Lower lobe of right lung (tissue), 2 donors: Measurements from ENCODE around the gene CATSPERB. TPM values are rescaled to one million over a fixed set of nuclear protein-coding genes. Genes with fewer than 3 reads are reported as not detected.

Source experiments
- ATAC-seq, 2 donors: fragments of 200-7000 bp; cut with Tn5 transposase; one replicate each; pipeline ENCODE4 v1.9.1; 2020 to 2022; ENCODE audit warnings: mild to moderate bottlenecking in 2 of 2, moderate library complexity in 2 of 2
- DNase-seq: peaks from one replicate; pipeline ENCODE4 v3.0.0-alpha.2; 2020
- H3K27ac ChIP-seq: fragments of 200-600 bp; one replicate; pipeline ENCODE4 v1.8.0; 2022
- H3K27me3 ChIP-seq: fragments of 200-600 bp; one replicate; pipeline ENCODE4 v1.8.0; 2022; ENCODE audit warnings: low read depth
- H3K36me3 ChIP-seq: fragments of 200-600 bp; one replicate; pipeline ENCODE4 v1.8.0; 2022; ENCODE audit warnings: mild to moderate bottlenecking
- H3K4me1 ChIP-seq: fragments of 200-600 bp; one replicate; pipeline ENCODE4 v1.8.0; 2022
- H3K4me3 ChIP-seq: fragments of 200-600 bp; one replicate; pipeline ENCODE4 v1.8.0; 2022; ENCODE audit warnings: mild to moderate bottlenecking
- H3K9me3 ChIP-seq: fragments of 200-600 bp; one replicate; pipeline ENCODE4 v1.8.0; 2022
- intact Hi-C: fragments of 100-400 bp; cut with DNase I; formaldehyde crosslinking; loops from one replicate; pipeline ENCODE4 v1.11.0; 2022
- total RNA-seq: library from RNA; stranded (reverse); fragmentation: NEBNext Ultra II Directional; extraction: Animal tissue kit (Norgen Biotek cat#: 25700); gene quantifications from one replicate; pipeline ENCODE4 v1.2.1, GENCODE V29; 2021
- TF ChIP-seq, protein P1 (sequence below): fragments of 200-600 bp; IDR thresholded peaks from one replicate; pipeline ENCODE4 v1.8.0; 2022; ENCODE audit warnings: antibody characterized with exemption, mild to moderate bottlenecking
- donor health status: DM: no; HTN: yes; CAD: no; lungs with severe emphysema.

CATSPERB gene
- total RNA-seq, 1 donor from 2014 or later, result 2.8 TPM

DNA sequence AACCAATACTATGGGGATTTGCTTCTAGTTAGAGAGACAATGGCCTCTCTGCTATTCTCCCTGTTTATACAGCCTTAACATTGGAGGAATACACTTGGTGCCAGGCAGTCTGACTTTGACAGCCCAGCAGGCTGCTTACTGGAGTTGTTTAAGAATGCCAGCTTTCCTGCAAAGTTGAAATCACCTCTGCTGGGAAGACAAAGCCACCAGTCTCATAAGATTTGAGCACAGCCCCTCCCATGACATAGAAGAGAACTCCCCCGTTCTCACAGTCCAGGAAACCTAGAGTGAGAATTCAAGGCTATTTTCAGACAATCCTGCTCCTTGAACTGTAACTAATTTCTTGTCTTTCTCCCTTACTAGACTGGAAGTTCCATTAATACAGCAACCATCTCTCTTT is 21.1 kb upstream of the CATSPERB start:
- ATAC-seq, result no peak
- H3K27ac ChIP-seq, result no peak overlapping the region
- H3K27me3 ChIP-seq, result no peaks in the 10 kb centered on the region
- no peaks in the 10 kb centered on the region for H3K9me3 ChIP-seq
- intact Hi-C loops, result no loop called here
- H3K4me3 ChIP-seq, result no peak overlapping the region
- no peaks in the 10 kb centered on the region for H3K36me3 ChIP-seq
- DNase-seq, result no peak
- H3K4me1 ChIP-seq, result peaks cover 19% of the 10 kb centered on the region
- TF ChIP-seq, protein P1, sequence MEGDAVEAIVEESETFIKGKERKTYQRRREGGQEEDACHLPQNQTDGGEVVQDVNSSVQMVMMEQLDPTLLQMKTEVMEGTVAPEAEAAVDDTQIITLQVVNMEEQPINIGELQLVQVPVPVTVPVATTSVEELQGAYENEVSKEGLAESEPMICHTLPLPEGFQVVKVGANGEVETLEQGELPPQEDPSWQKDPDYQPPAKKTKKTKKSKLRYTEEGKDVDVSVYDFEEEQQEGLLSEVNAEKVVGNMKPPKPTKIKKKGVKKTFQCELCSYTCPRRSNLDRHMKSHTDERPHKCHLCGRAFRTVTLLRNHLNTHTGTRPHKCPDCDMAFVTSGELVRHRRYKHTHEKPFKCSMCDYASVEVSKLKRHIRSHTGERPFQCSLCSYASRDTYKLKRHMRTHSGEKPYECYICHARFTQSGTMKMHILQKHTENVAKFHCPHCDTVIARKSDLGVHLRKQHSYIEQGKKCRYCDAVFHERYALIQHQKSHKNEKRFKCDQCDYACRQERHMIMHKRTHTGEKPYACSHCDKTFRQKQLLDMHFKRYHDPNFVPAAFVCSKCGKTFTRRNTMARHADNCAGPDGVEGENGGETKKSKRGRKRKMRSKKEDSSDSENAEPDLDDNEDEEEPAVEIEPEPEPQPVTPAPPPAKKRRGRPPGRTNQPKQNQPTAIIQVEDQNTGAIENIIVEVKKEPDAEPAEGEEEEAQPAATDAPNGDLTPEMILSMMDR, result no peak

DNA sequence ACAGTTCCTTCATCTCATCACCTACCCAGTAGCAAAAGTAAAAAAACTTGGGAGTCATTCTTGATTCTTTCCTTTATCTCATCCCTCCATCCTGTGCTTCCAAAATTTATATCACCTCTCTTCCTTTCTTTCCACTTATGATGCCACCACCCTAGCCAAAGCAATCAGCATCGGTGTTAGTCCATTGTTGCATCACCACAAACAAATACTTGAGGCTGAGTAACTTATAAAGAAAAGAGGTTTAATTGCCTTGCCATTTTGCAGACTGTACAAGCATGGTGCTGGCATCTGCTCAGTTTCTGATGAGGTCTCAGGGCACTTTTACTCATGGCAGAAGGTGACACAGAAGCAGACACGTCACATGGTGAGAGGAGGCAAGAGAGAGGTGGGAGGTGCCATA is 19.8 kb upstream of the CATSPERB start:
- Histone ChIP-seq H3K27ac (no peak overlapping the region), H3K4me3 (no peak overlapping the region), H3K9me3 (no peaks in the 10 kb centered on the region), H3K36me3 (no peaks in the 10 kb centered on the region), H3K27me3 (no peaks in the 10 kb centered on the region), H3K4me1 (peaks cover 19% of the 10 kb centered on the region)
- TF ChIP-seq, protein P1, result no peak
- intact Hi-C loops, result no loop called here
- no peak for DNase-seq
- no peak for ATAC-seq

DNA sequence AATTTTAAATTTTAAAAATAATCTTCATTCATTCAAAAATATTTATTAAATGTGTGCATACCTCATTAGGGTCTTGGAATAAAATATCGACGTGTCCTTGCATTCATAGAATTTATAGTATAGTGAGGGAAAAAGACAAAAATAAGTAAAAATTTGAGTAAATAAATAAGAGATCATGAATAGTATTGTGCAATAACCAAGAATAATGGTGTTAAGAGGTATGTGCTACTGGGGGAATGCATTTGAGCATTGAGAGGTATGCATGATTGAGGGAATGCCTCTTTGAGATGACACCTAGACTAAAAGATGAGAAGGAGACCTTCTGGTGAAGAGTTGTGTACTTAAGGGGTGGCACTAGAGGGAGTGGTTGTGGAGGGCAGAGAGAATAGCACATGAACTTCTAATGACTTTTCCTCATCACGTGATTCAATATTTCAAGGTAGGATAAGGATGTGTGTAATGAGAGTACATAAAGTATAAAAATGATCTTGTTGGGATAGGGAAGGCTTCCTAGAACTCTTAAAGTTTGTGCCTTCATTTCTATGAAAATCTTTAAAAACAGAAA is 18.8 kb upstream of the CATSPERB start:
- ATAC-seq, result no peak
- H3K36me3 ChIP-seq, result no peaks in the 10 kb centered on the region
- no peaks in the 10 kb centered on the region for H3K9me3 ChIP-seq
- no peak overlapping the region for H3K27ac ChIP-seq
- TF ChIP-seq, protein P1, result no peak
- H3K4me1 ChIP-seq, result peaks cover 12% of the 10 kb centered on the region
- no peak for DNase-seq
- H3K27me3 ChIP-seq, result no peaks in the 10 kb centered on the region
- intact Hi-C loops, result no loop called here
- no peak overlapping the region for H3K4me3 ChIP-seq

DNA sequence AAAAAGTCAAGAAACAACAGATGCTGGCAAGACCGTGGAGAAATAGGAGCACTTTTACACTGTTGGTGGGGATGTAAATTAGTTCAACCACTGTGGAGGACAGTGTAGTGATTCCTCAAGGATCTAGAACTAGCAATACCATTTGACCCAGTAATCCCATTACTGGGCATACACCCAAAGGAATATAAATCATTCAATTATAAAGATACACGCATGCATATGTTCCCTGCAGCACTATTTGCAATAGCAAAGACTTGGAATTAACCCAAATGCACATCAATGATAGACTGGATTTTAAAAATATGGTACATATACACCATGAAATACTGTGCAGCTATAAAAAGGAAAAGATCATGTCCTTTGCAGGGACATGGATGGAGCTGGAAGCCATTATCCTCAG is 18.0 kb upstream of the CATSPERB start:
- Histone ChIP-seq H3K27ac (no peak overlapping the region), H3K9me3 (no peaks in the 10 kb centered on the region), H3K36me3 (no peaks in the 10 kb centered on the region), H3K27me3 (no peaks in the 10 kb centered on the region), H3K4me3 (no peak overlapping the region), H3K4me1 (peaks cover 7% of the 10 kb centered on the region)
- ATAC-seq (no peak), DNase-seq (no peak)
- TF ChIP-seq, protein P1, result no peak
- intact Hi-C loops, result no loop called here

DNA sequence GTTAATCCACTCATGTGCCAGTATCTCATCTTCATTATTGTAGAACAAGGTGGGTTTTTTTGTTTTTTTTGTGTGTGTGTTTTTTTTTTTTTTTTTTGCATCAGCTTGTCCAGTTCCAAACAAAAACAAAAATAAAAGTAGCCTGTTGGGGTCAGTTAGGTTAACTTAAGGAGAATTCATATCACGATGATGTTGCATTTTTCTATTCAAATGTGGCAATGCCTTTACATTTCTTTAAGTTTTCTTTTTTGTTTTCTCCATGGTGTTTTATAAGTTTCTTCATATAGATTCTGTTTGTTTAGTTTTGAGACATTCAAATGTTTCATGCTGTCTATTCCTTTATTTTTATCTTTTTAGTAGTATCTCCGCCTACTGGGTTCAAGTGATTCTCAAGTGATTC is 16.2 kb upstream of the CATSPERB start:
- no peak overlapping the region for H3K4me3 ChIP-seq
- H3K4me1 ChIP-seq, result peaks cover 11% of the 10 kb centered on the region
- H3K9me3 ChIP-seq, result no peaks in the 10 kb centered on the region
- no peaks in the 10 kb centered on the region for H3K27me3 ChIP-seq
- DNase-seq, result no peak
- TF ChIP-seq, protein P1, result no peak
- H3K27ac ChIP-seq, result no peak overlapping the region
- intact Hi-C loops, result no loop called here
- ATAC-seq, result no peak
- no peaks in the 10 kb centered on the region for H3K36me3 ChIP-seq

DNA sequence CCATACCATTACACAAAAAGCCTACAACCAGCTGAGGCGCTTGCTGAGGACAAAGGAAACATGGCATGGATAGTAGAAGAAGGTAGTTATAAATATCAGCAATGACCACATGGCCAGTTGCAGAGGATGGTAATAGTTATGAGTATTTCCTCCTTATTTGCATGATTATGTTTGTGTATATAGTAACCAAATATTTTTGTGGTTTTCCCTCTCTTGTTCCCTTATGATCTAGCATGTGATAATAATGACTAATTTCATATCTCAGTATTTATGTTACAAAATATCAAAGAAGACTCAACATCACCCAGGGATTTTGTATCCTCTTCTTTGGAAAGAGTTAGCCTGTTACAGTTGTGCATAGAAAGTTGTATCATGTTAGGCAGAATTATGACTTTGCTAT is 13.5 kb upstream of the CATSPERB start:
- ATAC-seq (no peak), DNase-seq (no peak)
- no peaks in the 10 kb centered on the region for H3K9me3 ChIP-seq
- H3K36me3 ChIP-seq, result no peaks in the 10 kb centered on the region
- no peaks in the 10 kb centered on the region for H3K27me3 ChIP-seq
- TF ChIP-seq, protein P1, result no peak
- H3K4me3 ChIP-seq, result no peak overlapping the region
- H3K4me1 ChIP-seq, result peaks cover 11% of the 10 kb centered on the region
- H3K27ac ChIP-seq, result no peak overlapping the region
- intact Hi-C loops, result no loop called here
